BLaER1 (cell line): Measurements from ENCODE around the gene MRGPRD.

Experiments
- H3K27ac ChIP-seq: shearing (Covaris generic); formaldehyde crosslinking; 2 replicates; pipeline ENCODE4 v1.8.1; 2022
- H3K27me3 ChIP-seq: shearing (Covaris generic); formaldehyde crosslinking; 2 replicates; pipeline ENCODE4 v1.8.1; 2022
- H3K36me3 ChIP-seq: shearing (Covaris generic); formaldehyde crosslinking; 2 replicates; pipeline ENCODE4 v1.8.1; 2022
- H3K4me1 ChIP-seq: shearing (Covaris generic); formaldehyde crosslinking; 2 replicates; pipeline ENCODE4 v1.8.1; 2022
- H3K4me2 ChIP-seq: shearing (Covaris generic); formaldehyde crosslinking; 2 replicates; pipeline ENCODE4 v1.8.1; 2022
- H3K4me3 ChIP-seq: shearing (Covaris generic); formaldehyde crosslinking; 2 replicates; pipeline ENCODE4 v1.8.1; 2022
- H3K9ac ChIP-seq: shearing (Covaris generic); formaldehyde crosslinking; 2 replicates; pipeline ENCODE4 v1.8.1; 2022
- H3K9me3 ChIP-seq: shearing (Covaris generic); formaldehyde crosslinking; 2 replicates; pipeline ENCODE4 v1.8.1; 2022
- H4K20me1 ChIP-seq: shearing (Covaris generic); formaldehyde crosslinking; 2 replicates; pipeline ENCODE4 v1.8.1; 2022
- Cebpa-rat ChIP-seq: shearing (Covaris generic); IDR thresholded peaks from 2 replicates; pipeline ENCODE4 v1.8.1; 2022

Gene MRGPRD

GRCh38 chr11:68960294-68961071, 20.3 kb downstream of the MRGPRD start:
- Histone ChIP-seq H3K4me2 (no peak overlapping the region), H3K4me3 (no peak overlapping the region), H3K9ac (no peak overlapping the region), H3K9me3 (peaks cover 16% of the 10 kb centered on the region), H3K27me3 (no peaks in the 10 kb centered on the region), H3K4me1 (peaks cover 9% of the 10 kb centered on the region), H3K36me3 (no peaks in the 10 kb centered on the region), H3K27ac (no peak overlapping the region), H4K20me1 (no peaks in the 10 kb centered on the region)
- TF ChIP-seq Cebpa-rat = no peak

GRCh38 chr11:68959465-68960293, 21.1 kb downstream of the MRGPRD start:
- Histone ChIP-seq H3K36me3 (no peaks in the 10 kb centered on the region), H3K27me3 (no peaks in the 10 kb centered on the region), H3K4me2 (no peak overlapping the region), H3K4me3 (no peak overlapping the region), H3K27ac (no peak overlapping the region), H3K9ac (no peak overlapping the region), H3K9me3 (peaks cover 16% of the 10 kb centered on the region), H4K20me1 (no peaks in the 10 kb centered on the region), H3K4me1 (peaks cover 17% of the 10 kb centered on the region)
- no peak for TF ChIP-seq Cebpa-rat

GRCh38 chr11:68958211-68958610, 22.6 kb downstream of the MRGPRD start:
- H3K27ac ChIP-seq = no peak overlapping the region
- H3K27me3 ChIP-seq = no peaks in the 10 kb centered on the region

GRCh38 chr11:68956547-68957254, 24.1 kb downstream of the MRGPRD start:
- H3K4me1 ChIP-seq = peaks cover 15% of the 10 kb centered on the region
- peaks cover 7% of the 10 kb centered on the region; the same call in 1 of the 2 replicates for H3K9me3 ChIP-seq
- H3K36me3 ChIP-seq = no peaks in the 10 kb centered on the region
- H3K4me3 ChIP-seq = no peak overlapping the region
- H4K20me1 ChIP-seq = no peaks in the 10 kb centered on the region
- no peak overlapping the region for H3K9ac ChIP-seq
- H3K27ac ChIP-seq = no peak overlapping the region
- H3K27me3 ChIP-seq = no peaks in the 10 kb centered on the region
- no peak for TF ChIP-seq Cebpa-rat
- no peak overlapping the region for H3K4me2 ChIP-seq

More at GRCh38 chr11:68958211-68958610, 22.6 kb downstream of the MRGPRD start:
- peaks cover 17% of the 10 kb centered on the region for H3K4me1 ChIP-seq
- no peak overlapping the region for H3K4me3 ChIP-seq
- H3K9me3 ChIP-seq = peaks cover 7% of the 10 kb centered on the region; the same call in 1 of the 2 replicates
- no peak overlapping the region for H3K9ac ChIP-seq
- H3K36me3 ChIP-seq = no peaks in the 10 kb centered on the region
- TF ChIP-seq Cebpa-rat = no peak
- no peaks in the 10 kb centered on the region for H4K20me1 ChIP-seq
- no peak overlapping the region for H3K4me2 ChIP-seq

- Histone ChIP-seq H3K27ac (no peak overlapping the region), H3K9me3 (peaks cover 7% of the 10 kb centered on the region; the same call in 1 of the 2 replicates), H3K9ac (no peak overlapping the region), H3K4me3 (no peak overlapping the region), H3K27me3 (no peaks in the 10 kb centered on the region), H3K36me3 (no peaks in the 10 kb centered on the region), H3K4me1 (peaks cover 20% of the 10 kb centered on the region), H4K20me1 (no peaks in the 10 kb centered on the region), H3K4me2 (no peak overlapping the region)
- no peak for TF ChIP-seq Cebpa-rat
These were observed 24.6 kb downstream of the MRGPRD start for GRCh38 chr11:68956142-68956541.

GRCh38 chr11:68955607-68955958, 25.2 kb downstream of the MRGPRD start:
- Histone ChIP-seq H3K27ac (no peak overlapping the region), H3K9ac (no peak overlapping the region), H3K9me3 (peaks cover 7% of the 10 kb centered on the region; the same call in 1 of the 2 replicates), H3K4me3 (no peak overlapping the region), H4K20me1 (no peaks in the 10 kb centered on the region), H3K4me1 (peaks cover 23% of the 10 kb centered on the region), H3K4me2 (peak overlapping the region; percentile 66), H3K36me3 (no peaks in the 10 kb centered on the region), H3K27me3 (no peaks in the 10 kb centered on the region)
- TF ChIP-seq Cebpa-rat = no peak

GRCh38 chr11:68954836-68955606, 25.8 kb downstream of the MRGPRD start:
- H3K4me2 ChIP-seq = peak overlapping the region; percentile 66
- no peak overlapping the region for H3K9ac ChIP-seq
- no peak overlapping the region for H3K27ac ChIP-seq
- H3K4me3 ChIP-seq = no peak overlapping the region
- H3K9me3 ChIP-seq = peaks cover 7% of the 10 kb centered on the region; the same call in 1 of the 2 replicates
- no peaks in the 10 kb centered on the region for H4K20me1 ChIP-seq
- no peak for TF ChIP-seq Cebpa-rat
- peaks cover 23% of the 10 kb centered on the region for H3K4me1 ChIP-seq
- no peaks in the 10 kb centered on the region for H3K36me3 ChIP-seq
- H3K27me3 ChIP-seq = no peaks in the 10 kb centered on the region

GRCh38 chr11:68950762-68951161, 30.0 kb downstream of the MRGPRD start:
- Histone ChIP-seq H4K20me1 (no peaks in the 10 kb centered on the region), H3K9ac (no peak overlapping the region), H3K27ac (no peak overlapping the region), H3K4me2 (0 out of 2 replicates have a peak overlapping the region, but pooled peaks have one; percentile 26), H3K9me3 (no peaks in the 10 kb centered on the region), H3K4me3 (no peak overlapping the region), H3K4me1 (peaks cover 31% of the 10 kb centered on the region), H3K27me3 (no peaks in the 10 kb centered on the region), H3K36me3 (no peaks in the 10 kb centered on the region)
- TF ChIP-seq Cebpa-rat = no peak

- H3K4me1 ChIP-seq = peaks cover 27% of the 10 kb centered on the region
- H3K9ac ChIP-seq = no peak overlapping the region
- no peak overlapping the region for H3K27ac ChIP-seq
- no peaks in the 10 kb centered on the region for H3K27me3 ChIP-seq
- TF ChIP-seq Cebpa-rat = no peak
- H4K20me1 ChIP-seq = no peaks in the 10 kb centered on the region
- no peak overlapping the region for H3K4me2 ChIP-seq
- H3K4me3 ChIP-seq = no peak overlapping the region
- no peaks in the 10 kb centered on the region for H3K9me3 ChIP-seq
- no peaks in the 10 kb centered on the region for H3K36me3 ChIP-seq
These were observed 30.5 kb downstream of the MRGPRD start for GRCh38 chr11:68950270-68950669.
